ENCODE measurements around the gene HYCC2.
"Not testable (repeated sequence)": the region's sequence is repeated elsewhere in the genome, so short reads cannot be mapped to it uniquely, and the experiment has no call there.

Gene HYCC2

GRCh38 chr2:201071479-201072200, at the start of gene HYCC2, which contains the start of gene NDUFB3:
TSS of gene HYCC2 (minus strand) at chr2:201071671. CDS start at chr2:201024009, 47,662 bp downstream.
TSS of gene NDUFB3 (plus strand) at chr2:201072001. CDS start at chr2:201078883, 6,882 bp downstream.
- peak; percentile 87 for DNase-seq (ENCODE audit: low spot score)
- Histone ChIP-seq H3K36me3 (ENCODE audit: low read depth) (no peaks in the 10 kb centered on the region), H3K9me3 (ENCODE audit: severe bottlenecking) (no peaks in the 10 kb centered on the region), H3K4me3 (ENCODE audit: severe bottlenecking) (peak within 1 kb of the TSS; percentile 96), H3K27me3 (ENCODE audit: insufficient read depth, poor library complexity, severe bottlenecking) (no peaks in the 10 kb centered on the region), H3K27ac (ENCODE audit: poor library complexity, severe bottlenecking) (peak within 1 kb of the TSS; percentile 68), H3K4me1 (ENCODE audit: insufficient read depth, poor library complexity, severe bottlenecking) (peaks cover 24% of the 10 kb centered on the region)
- peak; percentile 16 for TF ChIP-seq CTCF (IDR thresholded peaks at IDR 0.05; ENCODE audit: poor library complexity, severe bottlenecking)
- ATAC-seq (ENCODE audit: low read depth), result peak; percentile 92

GRCh38 chr2:201118961-201119854, 47.7 kb upstream of the HYCC2 start:
- Histone ChIP-seq H3K4me3 (ENCODE audit: severe bottlenecking) (peak overlapping the region; percentile 54), H3K4me1 (ENCODE audit: insufficient read depth, poor library complexity, severe bottlenecking) (peaks cover 12% of the 10 kb centered on the region), H3K36me3 (ENCODE audit: low read depth) (no peaks in the 10 kb centered on the region), H3K9me3 (ENCODE audit: severe bottlenecking) (no peaks in the 10 kb centered on the region), H3K27me3 (ENCODE audit: insufficient read depth, poor library complexity, severe bottlenecking) (no peaks in the 10 kb centered on the region), H3K27ac (ENCODE audit: poor library complexity, severe bottlenecking) (peak overlapping the region; percentile 96)
- no peak for TF ChIP-seq CTCF (IDR thresholded peaks at IDR 0.05; ENCODE audit: poor library complexity, severe bottlenecking)
- no peak for DNase-seq (ENCODE audit: low spot score)
- ATAC-seq (ENCODE audit: low read depth), result peak; percentile 35

- peak; percentile 56 for ATAC-seq (ENCODE audit: low read depth)
- H3K27ac ChIP-seq (ENCODE audit: poor library complexity, severe bottlenecking), result peak overlapping the region; percentile 96
Observed at GRCh38 chr2:201118121-201118960, 46.9 kb upstream of the HYCC2 start.

GRCh38 chr2:201117735-201118094, 46.2 kb upstream of the HYCC2 start:
- H3K4me1 ChIP-seq (ENCODE audit: insufficient read depth, poor library complexity, severe bottlenecking), result peaks cover 12% of the 10 kb centered on the region
- ATAC-seq (ENCODE audit: low read depth); DNase-seq (ENCODE audit: low spot score); H3K36me3 ChIP-seq (ENCODE audit: low read depth); H3K9me3 ChIP-seq (ENCODE audit: severe bottlenecking); H3K27me3 ChIP-seq (ENCODE audit: insufficient read depth, poor library complexity, severe bottlenecking): not testable (repeated sequence)
- H3K27ac ChIP-seq (ENCODE audit: poor library complexity, severe bottlenecking), result peak overlapping the region; percentile 96
- peak overlapping the region; percentile 54 for H3K4me3 ChIP-seq (ENCODE audit: severe bottlenecking)

More at GRCh38 chr2:201118121-201118960, 46.9 kb upstream of the HYCC2 start:
- Histone ChIP-seq H3K4me3 (ENCODE audit: severe bottlenecking) (peak overlapping the region; percentile 54), H3K27me3 (ENCODE audit: insufficient read depth, poor library complexity, severe bottlenecking) (no peaks in the 10 kb centered on the region), H3K36me3 (ENCODE audit: low read depth) (no peaks in the 10 kb centered on the region), H3K4me1 (ENCODE audit: insufficient read depth, poor library complexity, severe bottlenecking) (peaks cover 12% of the 10 kb centered on the region), H3K9me3 (ENCODE audit: severe bottlenecking) (no peaks in the 10 kb centered on the region)
- peak; percentile 65 for TF ChIP-seq CTCF (IDR thresholded peaks at IDR 0.05; ENCODE audit: poor library complexity, severe bottlenecking)
- peak; percentile 91 for DNase-seq (ENCODE audit: low spot score)
